Left lung (tissue), 14 donors: ENCODE results near the gene TBP. TPM values are rescaled to one million over a fixed set of nuclear protein-coding genes. Genes with fewer than 3 reads are reported as not detected.
A peak's percentile ranks its signal among the peaks of the same experiment; 100 is the strongest.
"Not testable (repeated sequence)": the region's sequence is repeated elsewhere in the genome, so short reads cannot be mapped to it uniquely, and the experiment has no call there.

ENCODE experiments used
- ATAC-seq: fragments of 200-7000 bp; cut with Tn5 transposase; one replicate; pipeline ENCODE4 v1.9.1; 2020; ENCODE audit warnings: moderate library complexity
- DNase-seq, 4 donors: peaks; one replicate each; pipeline ENCODE4 v3.0.0-alpha.2; 2013 to 2020
- H3K27ac ChIP-seq, 2 donors: fragments of 200-600 bp; sonication (generic) in 1 of 2; one replicate each; pipeline versions ENCODE4 v1.5.0 to v1.8.0; 2020 to 2021
- H3K27me3 ChIP-seq, 2 donors: fragments of 200-600 bp; sonication (generic) in 1 of 2; one replicate each; pipeline versions ENCODE4 v1.5.0 to v1.8.0; 2020 to 2021
- H3K36me3 ChIP-seq, 2 donors: fragments of 200-600 bp; sonication (generic) in 1 of 2; one replicate each; pipeline versions ENCODE4 v1.5.0 to v1.8.0; 2020 to 2021
- H3K4me1 ChIP-seq, 2 donors: fragments of 200-600 bp; one replicate each; pipeline ENCODE4 v1.8.0; 2021
- H3K4me3 ChIP-seq, 2 donors: fragments of 200-600 bp; sonication (generic) in 1 of 2; one replicate each; pipeline versions ENCODE4 v1.5.0 to v1.8.0; 2020 to 2021; ENCODE audit warnings: mild to moderate bottlenecking in 1 of 2
- H3K9me3 ChIP-seq, 2 donors: fragments of 200-600 bp; sonication (generic) in 1 of 2; one replicate each; pipeline versions ENCODE4 v1.5.0 to v1.8.0; 2020 to 2021
- intact Hi-C, 2 donors: fragments of 100-400 bp; cut with DNase I; formaldehyde crosslinking; loops; one replicate each; pipeline versions ENCODE4 v1.11.2 to v1.14.2; 2022
- long read RNA-seq, 12 donors: library from polyadenylated mRNA in 2 of 12; unstranded in 2 of 12; transcript quantifications; one replicate each; pipeline ENCODE4 v2.0.0 and lab custom pipeline, GENCODE V29; 2019 to 2026
- polyA plus RNA-seq, 6 donors: library from polyadenylated mRNA; unstranded; fragments of 120-200 nt; gene quantifications; one replicate each; pipeline ENCODE4 v1.2.1, GENCODE V29; 2013; ENCODE audit not compliant: insufficient read length in 6 of 6
- total RNA-seq, 2 donors: library from RNA; stranded (reverse); fragmentation: NEBNext Ultra II Directional; extraction: Animal tissue kit (Norgen Biotek cat#: 25700); gene quantifications; one replicate each; pipeline ENCODE4 v1.2.1, GENCODE V29; 2021
- TF ChIP-seq, protein P1 (sequence below), 2 donors: fragments of 200-600 bp; sonication (generic) in 1 of 2; IDR thresholded peaks; one replicate each; pipeline versions ENCODE4 v1.5.0 to v1.8.0; 2021; ENCODE audit warnings: antibody characterized with exemption in 2 of 2
- donor health status: DM: no; HTN: yes; CAD: no.
- donor health status: DM: no; HTN: no; CAD: no.

The TBP gene
- total RNA-seq: 10 to 100 TPM in 1 of 2 donors, 1 to 10 TPM in 1; 9.0 to 12.9 TPM
- polyA plus RNA-seq: 10 to 100 TPM; 21.9 to 27.2 (median 24.5) TPM
- long read RNA-seq, donor 1, transcript TBP-202 (8 exons, 1,903 nt): major isoform, 5 of 17 reads
- long read RNA-seq, donor 1, partial matches to known transcripts: 12 of 17 reads
- long read RNA-seq, donor 1, other reads (novel, unspliced or antisense): 0 of 17 reads
- long read RNA-seq, donor 2, partial matches to known transcripts: 17 of 20 reads
- long read RNA-seq, donor 2, other reads (novel, unspliced or antisense): 0 of 20 reads
- long read RNA-seq, donor 3, partial matches to known transcripts: 30 of 34 reads
- long read RNA-seq, donor 3, other reads (novel, unspliced or antisense): 0 of 34 reads
- long read RNA-seq, donor 4, partial matches to known transcripts: 1 of 3 reads
- long read RNA-seq, donor 4, other reads (novel, unspliced or antisense): 0 of 3 reads
- long read RNA-seq, donor 5, transcript TBP-201 (8 exons, 1,861 nt): major isoform, 5 of 16 reads
- long read RNA-seq, donor 5, partial matches to known transcripts: 8 of 16 reads
- long read RNA-seq, donor 5, other reads (novel, unspliced or antisense): 0 of 16 reads
- long read RNA-seq, donor 6, transcript TBP-202 (8 exons, 1,903 nt): major isoform, 6 of 8 reads
- long read RNA-seq, donor 6, partial matches to known transcripts: 0 of 8 reads
- long read RNA-seq, donor 6, other reads (novel, unspliced or antisense): 0 of 8 reads
- long read RNA-seq, donor 7, partial matches to known transcripts: 231 of 235 reads
- long read RNA-seq, donor 7, other reads (novel, unspliced or antisense): 0 of 235 reads
- long read RNA-seq, donor 8, partial matches to known transcripts: 24 of 27 reads
- long read RNA-seq, donor 8, other reads (novel, unspliced or antisense): 0 of 27 reads
- long read RNA-seq, donor 9: 0 reads
- long read RNA-seq, donor 10, partial matches to known transcripts: 1 of 4 reads
- long read RNA-seq, donor 10, other reads (novel, unspliced or antisense): 2 of 4 reads
- long read RNA-seq, donor 11, transcript TBP-202 (8 exons, 1,903 nt): major isoform, 7 of 21 reads
- long read RNA-seq, donor 11, partial matches to known transcripts: 11 of 21 reads
- long read RNA-seq, donor 11, other reads (novel, unspliced or antisense): 0 of 21 reads
- long read RNA-seq, donor 12, partial matches to known transcripts: 6 of 7 reads
- long read RNA-seq, donor 12, other reads (novel, unspliced or antisense): 0 of 7 reads

DNA sequence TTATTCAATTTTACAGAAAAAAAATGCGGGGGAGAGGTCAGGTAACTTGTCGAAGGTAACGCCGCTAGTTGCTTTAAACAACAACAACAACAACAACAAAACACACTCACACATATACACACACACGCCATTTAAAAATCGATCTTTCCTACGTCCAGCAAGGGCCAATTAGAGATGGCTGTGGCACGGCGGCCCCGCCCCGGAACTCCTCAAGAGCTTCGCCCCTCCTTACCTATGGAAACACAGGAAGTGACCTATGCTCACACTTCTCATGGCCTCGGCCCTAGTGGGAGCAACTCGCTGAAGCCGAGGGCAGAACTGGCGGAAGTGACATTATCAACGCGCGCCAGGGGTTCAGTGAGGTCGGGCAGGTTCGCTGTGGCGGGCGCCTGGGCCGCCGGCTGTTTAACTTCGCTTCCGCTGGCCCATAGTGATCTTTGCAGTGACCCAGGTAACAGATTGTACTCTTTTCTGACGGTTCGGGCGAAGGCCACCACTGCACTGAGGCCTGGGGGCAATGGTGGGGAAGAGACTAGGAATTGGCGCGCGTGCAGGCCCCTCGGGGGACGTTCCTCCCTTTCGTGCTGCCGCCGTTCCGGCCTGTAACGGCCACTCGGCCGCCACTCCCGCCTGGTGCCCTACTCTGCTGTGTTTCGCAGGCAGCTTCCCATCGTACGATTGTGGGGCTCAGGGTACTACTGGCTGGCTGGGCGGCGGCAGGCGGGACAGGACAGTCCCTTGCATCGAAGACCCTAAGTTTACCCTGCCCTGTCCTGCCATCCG lies at the start of gene TBP:
TBP (plus strand) TSS at position 357 of the 783 bp plus-strand sequence. CDS start 2,661 bp downstream, outside the sequence.
- intact Hi-C loops: no loop called here
- ATAC-seq: peak; percentile 96
- Histone ChIP-seq H3K27me3 (no peaks in the 10 kb centered on the region), H3K36me3 (peaks cover 0 to 30% of the 10 kb centered on the region in 2 donors), H3K27ac (peak within 1 kb of the TSS; percentile 92 to 97), H3K9me3 (no peaks in the 10 kb centered on the region), H3K4me1 (peaks cover 31 to 58% of the 10 kb centered on the region in 2 donors), H3K4me3 (peak within 1 kb of the TSS; percentile 77 to 84)
- TF ChIP-seq, protein P1, sequence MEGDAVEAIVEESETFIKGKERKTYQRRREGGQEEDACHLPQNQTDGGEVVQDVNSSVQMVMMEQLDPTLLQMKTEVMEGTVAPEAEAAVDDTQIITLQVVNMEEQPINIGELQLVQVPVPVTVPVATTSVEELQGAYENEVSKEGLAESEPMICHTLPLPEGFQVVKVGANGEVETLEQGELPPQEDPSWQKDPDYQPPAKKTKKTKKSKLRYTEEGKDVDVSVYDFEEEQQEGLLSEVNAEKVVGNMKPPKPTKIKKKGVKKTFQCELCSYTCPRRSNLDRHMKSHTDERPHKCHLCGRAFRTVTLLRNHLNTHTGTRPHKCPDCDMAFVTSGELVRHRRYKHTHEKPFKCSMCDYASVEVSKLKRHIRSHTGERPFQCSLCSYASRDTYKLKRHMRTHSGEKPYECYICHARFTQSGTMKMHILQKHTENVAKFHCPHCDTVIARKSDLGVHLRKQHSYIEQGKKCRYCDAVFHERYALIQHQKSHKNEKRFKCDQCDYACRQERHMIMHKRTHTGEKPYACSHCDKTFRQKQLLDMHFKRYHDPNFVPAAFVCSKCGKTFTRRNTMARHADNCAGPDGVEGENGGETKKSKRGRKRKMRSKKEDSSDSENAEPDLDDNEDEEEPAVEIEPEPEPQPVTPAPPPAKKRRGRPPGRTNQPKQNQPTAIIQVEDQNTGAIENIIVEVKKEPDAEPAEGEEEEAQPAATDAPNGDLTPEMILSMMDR (IDR thresholded peaks at IDR 0.05): no peak
- DNase-seq: peak; percentile 96 to 99 (median 98)

GRCh38 chr6:170504479-170504878 lies 49.7 kb upstream of the TBP start:
- ATAC-seq (peak; percentile 69), DNase-seq (no peak)
- no peaks in the 10 kb centered on the region for H3K36me3 ChIP-seq
- no peak overlapping the region for H3K4me3 ChIP-seq
- peaks cover 0 to 19% of the 10 kb centered on the region in 2 donors for H3K27me3 ChIP-seq
- H3K4me1 ChIP-seq: no peaks in the 10 kb centered on the region
- peaks cover 0 to 6% of the 10 kb centered on the region in 2 donors for H3K9me3 ChIP-seq
- no peak overlapping the region for H3K27ac ChIP-seq
- intact Hi-C loops: no loop called here
- TF ChIP-seq, protein P1 (IDR thresholded peaks at IDR 0.05): no peak

GRCh38 chr6:170505306-170505705 lies 48.9 kb upstream of the TBP start:
- Histone ChIP-seq H3K9me3 (peaks cover 0 to 6% of the 10 kb centered on the region in 2 donors), H3K36me3 (no peaks in the 10 kb centered on the region), H3K4me3 (no peak overlapping the region), H3K4me1 (no peaks in the 10 kb centered on the region), H3K27me3 (peaks cover 0 to 14% of the 10 kb centered on the region in 2 donors), H3K27ac (no peak overlapping the region)
- no peak for DNase-seq
- intact Hi-C loops: no loop called here
- TF ChIP-seq, protein P1 (IDR thresholded peaks at IDR 0.05): no peak
- ATAC-seq: no peak

GRCh38 chr6:170506446-170506845 lies 47.7 kb upstream of the TBP start:
- ATAC-seq (no peak), DNase-seq (no peak)
- intact Hi-C loops: no loop called here
- no peaks in the 10 kb centered on the region for H3K36me3 ChIP-seq
- H3K27me3 ChIP-seq: peaks cover 0 to 8% of the 10 kb centered on the region in 2 donors
- no peak overlapping the region for H3K4me3 ChIP-seq
- H3K27ac ChIP-seq: no peak overlapping the region
- TF ChIP-seq, protein P1 (IDR thresholded peaks at IDR 0.05): no peak
- H3K4me1 ChIP-seq: no peaks in the 10 kb centered on the region
- H3K9me3 ChIP-seq: peaks cover 0 to 3% of the 10 kb centered on the region in 2 donors

- H3K9me3 ChIP-seq, intact Hi-C loops, H3K27ac ChIP-seq, H3K36me3 ChIP-seq, H3K4me1 ChIP-seq, H3K4me3 ChIP-seq, H3K27me3 ChIP-seq, DNase-seq, ATAC-seq: not testable (repeated sequence)
Measured at GRCh38 chr6:170507728-170508127, 46.4 kb upstream of the TBP start.

DNA sequence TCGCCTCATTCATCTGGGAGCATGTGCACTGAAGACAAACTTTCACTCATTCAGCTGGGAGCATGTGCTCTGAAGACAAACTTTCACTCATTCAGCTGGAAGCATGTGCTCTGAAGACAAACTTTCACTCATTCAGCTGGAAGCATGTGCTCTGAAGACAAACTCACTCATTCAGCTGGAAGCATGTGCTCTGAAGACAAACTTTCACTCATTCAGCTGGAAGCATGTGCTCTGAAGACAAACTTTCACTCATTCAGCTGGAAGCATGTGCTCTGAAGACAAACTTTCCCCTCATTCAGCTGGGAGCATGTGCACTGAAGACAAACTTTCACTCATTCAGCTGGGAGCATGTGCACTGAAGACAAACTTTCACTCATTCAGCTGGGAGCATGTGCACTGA lies 45.9 kb upstream of the TBP start:
- H3K9me3 ChIP-seq, H3K27ac ChIP-seq, ATAC-seq, H3K36me3 ChIP-seq, H3K4me1 ChIP-seq, intact Hi-C loops, DNase-seq, H3K27me3 ChIP-seq, H3K4me3 ChIP-seq: not testable (repeated sequence)

DNA sequence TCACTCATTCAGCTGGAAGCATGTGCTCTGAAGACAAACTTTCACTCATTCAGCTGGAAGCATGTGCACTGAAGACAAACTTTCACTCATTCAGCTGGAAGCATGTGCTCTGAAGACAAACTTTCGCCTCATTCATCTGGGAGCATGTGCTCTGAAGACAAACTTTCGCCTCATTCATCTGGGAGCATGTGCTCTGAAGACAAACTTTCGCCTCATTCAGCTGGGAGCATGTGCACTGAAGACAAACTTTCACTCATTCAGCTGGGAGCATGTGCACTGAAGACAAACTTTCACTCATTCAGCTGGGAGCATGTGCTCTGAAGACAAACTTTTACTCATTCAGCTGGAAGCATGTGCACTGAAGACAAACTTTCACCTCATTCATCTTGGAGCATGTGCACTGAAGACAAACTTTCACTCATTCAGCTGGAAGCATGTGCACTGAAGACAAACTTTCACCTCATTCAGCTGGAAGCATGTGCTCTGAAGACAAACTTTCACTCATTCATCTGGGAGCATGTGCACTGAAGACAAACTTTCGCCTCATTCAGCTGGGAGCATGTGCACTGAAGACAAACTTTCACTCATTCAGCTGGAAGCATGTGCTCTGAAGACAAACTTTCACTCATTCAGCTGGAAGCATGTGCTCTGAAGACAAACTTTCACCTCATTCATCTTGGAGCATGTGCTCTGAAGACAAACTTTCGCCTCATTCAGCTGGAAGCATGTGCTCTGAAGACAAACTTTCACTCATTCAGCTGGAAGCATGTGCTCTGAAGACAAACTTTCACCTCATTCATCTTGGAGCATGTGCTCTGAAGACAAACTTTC lies 45.1 kb upstream of the TBP start:
- peak in 1 of 4 donors; percentile 65 for DNase-seq
- intact Hi-C loops, H3K9me3 ChIP-seq, H3K27me3 ChIP-seq, H3K4me3 ChIP-seq, ATAC-seq, H3K4me1 ChIP-seq, H3K27ac ChIP-seq, H3K36me3 ChIP-seq: not testable (repeated sequence)
